ENCODE data around the gene GRIK4.
A peak's percentile ranks its signal among the peaks of the same experiment; 100 is the strongest.

The GRIK4 gene

DNA sequence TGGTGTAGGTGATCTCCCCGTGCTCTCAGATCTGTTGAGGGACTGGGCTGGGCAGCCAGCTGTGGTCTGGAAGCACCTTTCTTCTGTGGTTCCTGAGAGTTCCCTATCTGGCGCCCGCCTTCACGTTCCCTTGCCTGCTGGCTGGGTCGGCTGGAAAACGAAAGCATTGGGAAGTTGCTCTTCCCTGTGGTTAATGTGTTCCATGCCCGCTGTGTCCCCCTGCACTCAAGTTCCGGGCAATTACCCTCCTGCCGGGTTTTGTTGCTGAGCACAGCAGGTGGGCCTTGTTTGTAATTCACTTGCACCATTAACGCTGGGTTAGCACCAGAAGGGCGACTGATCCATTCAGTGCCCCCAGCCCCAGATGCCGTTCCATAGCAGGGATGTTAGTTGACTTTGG is 134.1 kb downstream of the GRIK4 start:
- DNase-seq: no peak

DNA sequence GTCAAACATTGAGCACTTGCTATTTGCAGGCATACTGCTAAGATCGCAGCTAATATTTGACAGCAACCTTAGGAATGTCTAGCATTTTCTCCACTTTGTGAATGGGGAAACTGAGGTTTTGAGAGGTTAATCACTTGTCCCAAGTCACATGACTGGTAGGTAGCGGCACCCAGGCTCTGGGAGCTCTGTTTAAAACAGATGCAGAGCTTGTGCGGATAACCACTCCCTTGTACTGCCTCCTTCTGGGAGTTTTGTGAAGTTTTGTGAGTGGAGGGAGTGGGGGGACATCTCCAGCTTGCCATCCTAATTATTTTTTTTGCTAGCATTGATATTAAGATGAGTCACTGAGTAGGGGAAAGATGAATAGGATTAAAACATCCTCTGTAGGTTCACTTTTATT is 134.7 kb downstream of the GRIK4 start:
- no peak for DNase-seq

GRCh38 chr11:120647681-120648080 is 136.1 kb downstream of the GRIK4 start:
- no peak for DNase-seq

GRCh38 chr11:120648771-120649170 is 137.2 kb downstream of the GRIK4 start:
- DNase-seq: no peak

GRCh38 chr11:120649316-120649715 is 137.8 kb downstream of the GRIK4 start:
- DNase-seq: no peak

- no peak for DNase-seq
Observed at GRCh38 chr11:120651396-120651795, 139.8 kb downstream of the GRIK4 start.

- no peak for DNase-seq
Observed at GRCh38 chr11:120651836-120652235, 140.3 kb downstream of the GRIK4 start.

DNA sequence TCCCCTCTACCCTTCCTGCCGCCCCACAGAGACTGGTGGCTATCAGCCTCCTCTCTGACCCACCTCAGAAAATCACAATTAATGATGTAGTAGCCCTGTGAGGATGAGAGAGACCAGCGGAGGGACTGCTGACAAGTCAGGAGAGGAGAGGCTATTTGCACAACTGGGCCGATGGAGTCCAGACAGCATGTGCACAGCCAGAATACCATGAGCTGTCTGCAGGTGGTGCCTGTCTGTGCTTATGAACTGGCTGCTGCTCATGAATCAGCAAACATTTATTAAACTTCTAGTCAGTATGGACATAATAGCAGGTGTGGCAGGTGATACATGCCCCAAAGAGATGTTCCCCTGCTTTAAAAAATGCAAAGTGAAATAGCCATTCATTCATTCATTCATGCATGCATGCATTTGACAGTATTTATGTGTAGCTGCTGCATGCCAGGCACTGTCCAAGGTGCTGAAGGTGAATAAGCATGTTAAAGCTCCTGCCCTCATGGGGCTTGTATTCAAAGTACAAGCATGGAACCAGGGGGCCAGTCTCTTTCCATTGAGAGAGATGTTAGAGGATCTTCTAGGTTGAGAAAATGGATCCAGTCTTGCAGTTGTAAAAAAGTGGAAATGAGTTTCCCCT is 141.3 kb downstream of the GRIK4 start:
- DNase-seq: no peak

- no peak for DNase-seq
Observed at GRCh38 chr11:120655589-120655988, 144.0 kb downstream of the GRIK4 start.

- no peak for DNase-seq
Observed at GRCh38 chr11:120657306-120658070, 145.9 kb downstream of the GRIK4 start.

- no peak for DNase-seq
Observed at GRCh38 chr11:120658071-120658423, 146.5 kb downstream of the GRIK4 start.

DNA sequence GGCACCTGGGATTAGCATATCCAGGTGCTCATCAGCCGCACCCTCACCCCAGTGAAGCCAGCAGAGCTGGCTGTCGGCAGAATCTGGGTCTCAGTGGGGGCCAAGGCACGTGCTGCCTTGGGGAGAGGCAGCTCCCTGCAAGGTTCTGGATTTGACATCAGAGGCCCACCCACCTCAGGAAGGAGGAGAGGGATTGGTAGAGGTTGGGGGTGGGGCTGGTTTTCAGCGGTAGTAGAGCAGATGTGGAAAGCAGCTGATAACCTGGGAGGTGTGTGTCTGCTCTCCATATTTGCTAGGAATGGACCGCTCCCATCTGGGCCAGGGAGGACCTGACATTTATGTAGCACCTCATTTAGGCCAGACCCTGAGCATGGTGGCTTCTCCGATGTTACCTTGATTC is 147.5 kb downstream of the GRIK4 start:
- no peak for DNase-seq

GRCh38 chr11:120660024-120660565 is 148.5 kb downstream of the GRIK4 start:
- DNase-seq: peak; percentile 16 to 27

- no peak for DNase-seq
Observed at GRCh38 chr11:120662071-120662676, 150.6 kb downstream of the GRIK4 start.

- no peak for DNase-seq
Observed at GRCh38 chr11:120663142-120663541, 151.6 kb downstream of the GRIK4 start.

DNA sequence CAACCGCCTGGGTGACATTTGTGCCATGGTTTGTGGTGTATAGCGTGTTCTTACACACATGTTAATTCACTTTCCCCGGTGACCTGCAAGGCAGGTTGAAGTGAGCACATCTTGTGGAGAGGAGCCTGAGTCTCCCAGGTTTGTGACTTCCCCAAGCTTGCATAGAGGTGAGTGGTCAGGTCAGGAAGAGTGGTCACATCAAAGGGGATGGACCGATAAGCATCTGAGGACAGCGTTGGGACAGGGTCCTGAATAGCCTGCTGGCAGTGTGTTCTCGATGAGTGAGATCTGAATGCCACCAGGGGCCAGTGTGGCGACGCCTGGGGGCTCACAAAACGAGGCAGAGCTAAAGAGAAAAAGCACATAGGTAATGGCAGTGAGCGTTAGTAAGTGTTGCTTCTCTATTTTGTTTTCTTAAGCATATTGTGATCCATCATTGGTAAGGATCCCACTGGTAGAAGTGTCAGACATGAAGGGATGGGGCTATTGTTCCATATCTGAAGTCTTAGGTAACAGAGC is 154.6 kb downstream of the GRIK4 start:
- DNase-seq: no peak

DNA sequence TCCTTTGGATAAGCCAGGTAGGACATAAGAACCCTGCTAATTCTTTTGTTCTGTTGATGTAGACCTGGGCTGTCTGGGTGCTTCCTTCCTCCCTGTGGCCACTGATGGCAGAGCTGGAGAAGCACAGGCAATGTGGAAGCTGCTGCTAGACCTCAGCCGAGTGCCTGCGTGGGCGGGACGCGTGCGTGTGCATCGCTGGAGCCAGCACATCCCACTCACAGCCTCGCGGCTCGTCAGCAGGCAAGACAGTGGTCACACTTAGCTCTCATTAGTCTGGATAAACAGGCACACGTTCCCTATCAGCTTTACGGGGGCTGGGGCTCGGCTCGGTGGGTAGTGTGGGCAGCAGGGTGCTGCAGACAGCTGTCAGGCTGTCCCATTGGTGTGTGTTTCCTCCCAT is 155.7 kb downstream of the GRIK4 start:
- no peak for DNase-seq

DNA sequence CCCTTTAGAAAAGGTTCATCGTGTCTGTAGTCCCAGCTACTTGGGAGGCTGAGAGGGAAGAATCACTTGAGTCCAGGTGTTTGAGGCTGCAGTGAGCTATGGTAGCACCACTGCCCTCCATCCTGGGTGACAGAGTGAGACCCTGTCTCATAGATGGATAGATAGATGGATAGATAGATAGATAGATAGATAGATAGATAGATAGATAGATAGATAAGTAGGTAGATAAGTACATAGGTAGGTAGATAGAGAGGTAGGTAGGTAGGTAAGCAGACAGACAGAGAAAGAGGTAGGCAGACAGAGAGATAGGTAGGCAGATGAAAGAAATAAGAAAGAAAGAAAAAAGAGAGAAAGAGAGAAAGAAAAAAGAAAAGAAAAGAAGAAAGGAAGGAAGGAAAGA is 156.4 kb downstream of the GRIK4 start:
- no peak for DNase-seq

DNA sequence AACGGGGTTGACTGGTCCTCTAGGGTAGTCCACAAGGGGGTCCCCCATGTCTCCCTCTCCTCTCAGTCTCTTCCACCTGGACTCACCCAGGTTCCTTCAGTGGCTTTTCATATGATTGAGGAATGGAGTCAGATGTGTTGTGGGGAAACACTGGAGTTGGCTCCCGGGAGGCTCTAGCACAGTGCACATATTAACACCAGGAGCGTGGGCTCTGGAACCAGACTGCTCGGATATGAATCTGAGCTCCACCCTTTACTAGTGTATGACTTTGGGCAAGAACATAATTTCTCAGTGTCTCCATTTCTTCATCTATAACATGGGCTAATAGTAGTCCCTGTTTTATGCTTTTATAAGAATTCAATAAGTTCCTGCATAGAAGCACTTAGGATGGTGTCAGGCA is 157.0 kb downstream of the GRIK4 start:
- DNase-seq: no peak

- no peak for DNase-seq
Observed at GRCh38 chr11:120674542-120674941, 163.0 kb downstream of the GRIK4 start.

DNA sequence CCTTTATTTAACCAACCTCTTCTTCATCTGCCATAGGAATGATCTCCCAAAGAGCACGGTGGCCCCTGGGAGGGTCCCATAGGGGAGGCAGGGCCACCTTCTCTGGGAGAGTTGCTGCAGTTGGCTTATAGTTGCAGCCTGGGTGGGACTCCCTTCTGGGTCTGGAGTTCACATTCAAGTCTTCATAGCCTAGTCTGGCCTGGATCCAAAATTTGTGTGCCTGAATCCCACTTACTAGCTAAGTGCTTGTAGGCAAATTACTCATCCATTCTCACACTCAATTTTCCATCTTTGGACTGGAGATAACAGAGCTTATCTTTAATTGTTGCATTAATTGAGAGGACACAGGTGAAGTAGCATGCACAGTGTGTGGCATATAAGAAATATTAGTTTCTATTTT is 163.6 kb downstream of the GRIK4 start:
- DNase-seq: no peak

DNA sequence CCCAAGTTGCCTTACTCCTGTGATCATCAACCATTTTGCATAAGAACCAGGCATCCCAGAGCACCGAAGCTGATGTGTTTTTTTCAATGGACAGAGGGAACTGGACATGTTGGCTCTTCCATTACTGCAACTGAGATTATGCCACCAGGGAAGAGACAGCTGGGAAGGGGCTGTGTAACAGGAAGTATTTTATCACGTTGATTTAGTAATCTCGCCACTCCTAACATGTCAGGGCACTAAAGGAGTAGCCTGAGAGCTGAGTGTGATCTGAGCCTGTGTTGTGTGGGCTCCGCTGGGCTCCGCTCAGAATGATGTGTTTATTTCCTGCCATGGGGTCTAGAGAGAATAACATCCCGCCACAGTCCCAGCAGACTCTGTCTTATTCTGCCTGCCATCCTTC is 165.4 kb downstream of the GRIK4 start:
- no peak for DNase-seq

GRCh38 chr11:120680322-120680721 is 168.8 kb downstream of the GRIK4 start:
- DNase-seq: no peak
